Cardiac fibroblast (primary cell): ENCODE data around the gene NMNAT2.

Experiments used
- DNase-seq, 2 donors: peaks; one replicate each; pipeline versions ENCODE4 v3.0.0 to v3.0.0-alpha.2; 2010; ENCODE audit warnings: low read depth in 2 of 2
- H3K4me3 ChIP-seq, 2 donors: replicated peaks in 1 of 2; 1 replicate in 1 of 2; 2 replicates in 1 of 2; pipeline ENCODE4 v1.5.1; 2011; ENCODE audit warnings: low read depth in 2 of 2, low read length in 2 of 2, mild to moderate bottlenecking in 2 of 2, moderate library complexity in 1 of 2
- CTCF ChIP-seq: IDR thresholded peaks from one replicate; pipeline ENCODE4 v1.5.1; 2011; ENCODE audit warnings: low read depth, mild to moderate bottlenecking, low read length, inconsistent platforms

The NMNAT2 gene

GRCh38 chr1:183210681-183211080 is 207.5 kb downstream of the NMNAT2 start:
- TF ChIP-seq CTCF, result no peak
- no peak overlapping the region for H3K4me3 ChIP-seq
- no peak for DNase-seq

GRCh38 chr1:183209533-183210158 is 208.5 kb downstream of the NMNAT2 start:
- TF ChIP-seq CTCF, result no peak
- DNase-seq, result peak; percentile 77 to 93
- H3K4me3 ChIP-seq, result no peak overlapping the region

DNA sequence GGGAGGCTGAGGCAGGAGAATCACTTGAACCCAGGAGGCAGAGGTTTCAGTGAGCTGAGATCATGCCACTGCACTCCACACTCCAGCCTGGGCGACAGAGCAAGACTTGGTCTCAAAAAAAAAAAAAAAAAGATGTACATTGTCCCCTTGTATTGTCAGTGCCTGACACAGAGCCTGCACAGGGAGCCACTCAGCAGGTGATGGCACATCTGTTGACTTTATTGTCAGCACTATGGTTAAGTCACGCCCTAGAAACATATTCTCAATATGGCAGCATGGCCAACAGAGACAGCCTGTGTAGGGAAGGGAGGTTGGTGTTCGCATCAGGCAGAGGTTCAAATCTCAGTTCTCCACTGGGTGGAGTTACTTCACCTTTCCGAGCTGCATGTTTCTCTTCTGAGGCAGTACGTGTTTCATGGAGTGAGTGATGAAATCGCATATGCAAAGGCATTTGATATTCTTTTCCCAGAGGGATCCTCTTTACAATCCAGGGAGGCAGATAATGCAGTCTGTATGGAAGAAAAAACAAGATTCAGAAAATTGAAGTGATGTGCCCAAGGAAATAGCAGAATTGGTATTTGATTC is 211.6 kb downstream of the NMNAT2 start:
- no peak for TF ChIP-seq CTCF
- peak; percentile 35 to 62 for DNase-seq
- no peak overlapping the region for H3K4me3 ChIP-seq

DNA sequence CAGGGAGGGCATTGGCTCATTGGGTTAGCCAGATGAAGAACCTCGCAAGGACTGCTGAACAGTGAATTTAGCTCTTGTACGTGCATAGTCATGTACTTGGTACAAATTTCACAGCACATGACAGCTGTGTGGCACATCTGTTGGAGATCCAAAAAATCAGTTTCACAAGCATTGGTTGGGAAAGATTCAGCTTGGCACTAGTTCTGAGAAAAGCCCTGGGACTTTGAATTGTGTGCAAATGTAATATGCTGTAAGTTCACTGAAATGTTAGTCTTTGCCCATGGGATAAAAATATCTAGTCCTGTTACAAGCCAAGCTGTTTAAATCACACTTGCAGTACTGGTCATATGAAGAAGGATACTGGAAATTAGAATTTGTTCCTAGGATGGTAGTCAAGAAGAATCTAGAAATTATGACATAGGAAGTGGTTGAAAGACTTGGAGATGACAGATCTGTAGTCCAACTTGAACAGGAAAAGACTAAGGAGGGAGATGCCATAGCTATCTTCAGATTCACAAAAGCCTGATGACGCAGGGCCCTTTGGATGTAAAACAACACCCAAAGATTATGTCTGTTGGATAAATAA is 212.9 kb downstream of the NMNAT2 start:
- H3K4me3 ChIP-seq, result no peak overlapping the region
- TF ChIP-seq CTCF, result no peak
- peak; percentile 84 to 96 for DNase-seq

GRCh38 chr1:183203094-183203493 is 215.1 kb downstream of the NMNAT2 start:
- no peak for TF ChIP-seq CTCF
- no peak for DNase-seq
- no peak overlapping the region for H3K4me3 ChIP-seq

GRCh38 chr1:183200451-183200850 is 217.7 kb downstream of the NMNAT2 start:
- H3K4me3 ChIP-seq, result no peak overlapping the region
- TF ChIP-seq CTCF, result no peak
- no peak for DNase-seq

DNA sequence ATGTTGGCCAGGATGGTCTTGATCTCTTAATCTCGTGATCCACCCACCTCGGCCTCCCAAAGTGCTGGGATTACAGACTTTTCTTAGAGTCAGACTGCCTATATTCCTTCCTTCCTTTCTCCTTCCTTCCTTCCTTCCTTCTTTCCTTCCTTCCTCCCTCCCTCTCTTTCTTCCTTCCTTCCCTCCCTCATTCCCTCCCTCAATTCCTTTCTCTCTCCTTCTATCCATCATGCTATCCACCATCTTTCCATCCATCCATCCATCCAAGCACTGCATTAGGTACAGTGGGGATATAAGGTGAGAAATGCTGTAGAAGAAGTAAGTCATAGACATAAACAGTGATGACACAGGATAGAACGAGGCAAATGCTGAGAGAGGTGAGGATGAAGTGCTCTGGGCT is 218.9 kb downstream of the NMNAT2 start:
- TF ChIP-seq CTCF, result no peak
- DNase-seq, result no peak

More for the DNA sequence above, 218.9 kb downstream of the NMNAT2 start:
- H3K4me3 ChIP-seq, result no peak overlapping the region
